Germinal center (tissue), 1 donor: ENCODE results near the gene IFNA13.
"Not testable (repeated sequence)": the region's sequence is repeated elsewhere in the genome, so short reads cannot be mapped to it uniquely, and the experiment has no call there.

Source experiments
- DNase-seq: peaks from one replicate; pipeline ENCODE4 v3.0.0; 2012; ENCODE audit warnings: mixed read lengths, low spot score

The IFNA13 gene

GRCh38 chr9:21367957-21368356 lies at the start of gene IFNA13:
Gene IFNA13, minus strand, starts transcription at chr9:21368057. Its CDS starts 47 bp downstream, at chr9:21368010.
- no peak for DNase-seq

DNA sequence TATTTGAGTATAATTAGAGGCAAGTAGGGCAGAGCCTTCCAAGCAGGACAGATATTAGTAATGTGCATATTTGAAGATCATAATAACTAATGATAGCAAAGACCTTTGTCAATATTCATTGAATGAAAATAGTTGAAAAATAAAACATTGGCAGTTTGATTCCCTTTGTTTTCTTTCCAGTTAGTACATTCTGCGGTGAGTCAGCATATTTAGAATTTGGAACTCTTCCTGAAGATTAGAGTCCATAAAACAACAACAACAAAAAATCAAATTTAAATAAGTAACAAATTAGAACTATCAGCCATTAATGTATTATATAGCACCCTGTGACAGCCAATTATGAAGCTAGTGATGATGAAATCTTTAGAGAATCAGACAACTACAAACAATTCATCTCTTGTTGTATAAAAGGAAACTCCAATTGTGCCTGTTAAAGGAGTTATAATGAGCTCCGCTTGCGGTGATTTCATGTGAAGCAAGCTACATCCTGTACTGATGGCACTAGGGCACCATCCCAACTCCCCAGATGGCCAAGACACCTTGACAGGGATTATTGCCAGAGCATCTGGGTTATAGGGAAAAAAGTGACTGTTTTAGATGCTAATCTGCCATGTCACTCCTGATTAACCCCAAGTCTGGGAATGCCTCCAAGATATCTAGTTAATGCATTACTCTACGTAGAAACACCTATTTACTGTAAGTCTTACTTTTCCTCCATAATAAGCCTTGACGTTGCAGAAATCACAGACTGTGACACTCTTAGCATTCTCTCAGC lies 47.8 kb upstream of the IFNA13 start:
- DNase-seq: no peak

- DNase-seq: no peak
These were observed 46.5 kb upstream of the IFNA13 start for GRCh38 chr9:21414220-21414940.

DNA sequence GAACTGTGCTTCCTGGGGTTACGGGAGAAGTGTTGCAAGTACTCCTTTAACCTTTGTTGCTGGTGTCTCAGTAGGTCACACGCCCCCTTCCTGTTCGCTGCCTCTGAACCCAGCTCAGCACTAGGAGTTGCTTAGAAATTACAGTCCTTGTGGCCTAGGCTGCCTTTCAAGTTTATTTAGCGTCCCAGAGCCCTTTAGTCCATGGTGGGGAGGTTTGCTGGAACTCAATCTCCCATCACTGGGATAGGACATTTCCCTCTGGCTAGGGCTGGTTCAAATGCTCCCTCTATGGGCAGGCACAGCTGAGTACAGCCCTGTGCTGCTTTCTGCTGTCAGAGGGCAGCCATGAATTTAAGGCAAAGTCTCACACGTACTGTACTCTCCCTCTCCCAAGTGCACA lies 45.8 kb upstream of the IFNA13 start:
- DNase-seq: no peak

DNA sequence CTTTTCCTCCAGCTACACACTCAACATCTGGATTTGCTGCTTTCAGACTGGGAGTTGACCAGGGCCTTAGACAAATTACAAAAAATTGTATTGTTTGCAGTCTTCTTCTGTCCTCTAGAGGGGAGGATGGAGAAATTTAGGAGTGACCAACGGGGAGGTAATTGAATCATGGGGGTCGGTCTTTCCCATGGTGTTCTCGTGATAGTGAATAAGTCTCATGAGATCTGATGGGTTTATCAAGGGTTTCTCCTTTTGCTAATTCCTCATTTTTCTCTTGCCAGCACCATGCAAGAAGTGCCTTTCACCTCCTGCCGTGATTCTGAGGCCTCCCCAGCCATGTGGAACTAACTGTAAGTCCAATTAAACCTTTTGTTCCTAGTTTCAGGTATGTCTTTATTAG lies 45.3 kb upstream of the IFNA13 start:
- no peak for DNase-seq

DNA sequence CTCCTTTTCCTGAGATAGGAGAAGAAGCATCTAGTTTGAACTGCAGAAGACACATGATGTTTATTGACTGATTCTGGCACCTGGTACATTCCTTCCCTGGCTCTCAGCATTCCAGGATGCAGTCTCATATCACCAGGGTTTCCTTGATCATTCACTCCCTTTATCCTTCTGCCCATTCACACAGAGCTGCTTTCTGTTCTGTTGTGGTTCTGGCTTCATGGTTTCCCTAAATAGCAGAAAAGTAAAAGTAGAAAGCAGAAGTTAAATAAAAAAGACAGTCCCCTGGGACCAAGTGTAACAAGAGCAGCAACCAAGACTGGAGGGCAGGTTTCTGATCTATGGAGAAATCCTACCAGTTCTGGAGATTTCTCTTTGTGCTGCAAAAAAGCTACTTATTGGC lies 44.2 kb upstream of the IFNA13 start:
- DNase-seq: peak; percentile 27

- no peak for DNase-seq
These were observed 41.0 kb upstream of the IFNA13 start, which contains the start of gene IFNA8 for GRCh38 chr9:21408817-21409216. Gene IFNA8, plus strand, starts transcription at chr9:21409117. Its CDS starts 60 bp downstream, at chr9:21409177.

DNA sequence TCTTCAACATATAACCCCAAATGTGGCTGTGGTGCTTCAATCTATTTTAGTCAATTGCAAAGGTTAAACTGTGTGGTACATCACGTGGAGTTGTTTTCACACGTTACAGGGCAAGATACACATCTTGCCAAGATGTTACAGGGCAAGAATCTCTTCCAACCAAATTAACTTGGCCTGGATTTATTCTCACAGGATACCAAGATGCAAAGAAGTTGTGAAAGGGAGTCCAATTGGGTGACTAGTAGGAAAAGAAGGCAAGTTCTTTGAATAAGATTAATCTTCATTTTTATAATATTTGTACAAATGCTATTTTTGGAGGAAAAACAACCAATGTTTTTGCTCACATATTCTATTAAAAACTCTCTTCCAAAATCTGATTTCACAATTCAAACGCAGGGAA lies 36.3 kb upstream of the IFNA13 start:
- DNase-seq: no peak

DNA sequence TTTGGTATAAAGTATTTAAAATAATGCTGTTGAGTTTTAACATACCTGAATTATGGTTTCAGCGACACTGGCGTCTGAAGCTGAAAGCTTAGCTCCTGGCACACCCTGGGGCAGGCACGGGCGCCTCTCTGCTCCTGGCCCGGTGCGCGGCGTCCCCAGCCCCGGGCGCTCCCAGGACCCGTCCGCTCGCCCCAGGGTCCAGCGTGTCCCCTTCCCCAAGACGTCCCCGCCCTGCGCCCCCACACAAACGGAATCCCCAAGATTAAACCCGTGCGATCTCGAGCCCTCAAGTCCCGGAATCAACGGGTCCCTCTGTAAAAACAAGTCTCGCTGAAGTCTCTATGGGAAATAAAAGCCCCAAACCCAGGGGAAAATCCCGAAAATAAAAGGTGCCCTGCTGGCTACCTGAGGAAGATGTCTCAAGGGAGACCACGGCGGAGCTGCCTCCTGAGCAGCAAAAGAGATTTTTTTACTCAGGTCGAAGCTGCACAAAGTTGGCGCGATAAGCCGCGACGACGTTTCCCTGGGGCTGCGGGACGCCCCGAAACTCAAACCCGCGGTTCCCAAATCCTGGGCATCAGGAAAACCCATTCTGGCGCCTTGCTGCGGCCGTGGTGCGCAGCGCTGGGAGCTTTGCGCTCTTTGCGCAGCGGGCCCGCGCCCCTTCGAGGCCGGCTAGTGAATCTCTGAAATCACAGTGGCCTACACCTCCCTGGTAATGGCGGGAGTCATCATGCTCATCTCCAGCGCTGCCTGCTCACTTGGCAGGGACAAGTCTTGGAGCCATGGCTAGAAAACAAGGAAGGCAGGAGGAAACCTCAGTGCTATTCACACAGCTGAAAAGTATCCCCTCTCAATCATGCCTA lies 34.8 kb upstream of the IFNA13 start:
- no peak for DNase-seq

DNA sequence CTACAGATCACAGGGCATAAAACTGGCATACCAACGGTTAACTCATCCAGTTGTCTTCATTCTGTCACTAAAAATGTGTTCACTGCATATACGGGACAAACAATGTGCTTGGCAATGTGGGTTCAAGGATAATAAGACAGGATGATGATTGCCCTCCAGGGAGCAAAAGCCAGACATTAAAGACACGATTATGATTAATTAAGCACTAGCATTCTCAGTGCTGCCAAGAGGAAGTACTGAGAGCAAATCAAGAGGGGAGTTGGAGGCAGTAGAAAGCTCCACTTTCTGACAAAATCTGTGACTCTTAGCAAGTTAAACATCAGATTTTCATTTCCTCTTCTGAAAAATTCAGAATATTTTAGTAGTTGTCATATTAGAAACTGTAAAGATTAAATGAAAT lies 32.1 kb upstream of the IFNA13 start:
- no peak for DNase-seq

- no peak for DNase-seq
These were observed 31.2 kb upstream of the IFNA13 start for GRCh38 chr9:21398955-21399489.

DNA sequence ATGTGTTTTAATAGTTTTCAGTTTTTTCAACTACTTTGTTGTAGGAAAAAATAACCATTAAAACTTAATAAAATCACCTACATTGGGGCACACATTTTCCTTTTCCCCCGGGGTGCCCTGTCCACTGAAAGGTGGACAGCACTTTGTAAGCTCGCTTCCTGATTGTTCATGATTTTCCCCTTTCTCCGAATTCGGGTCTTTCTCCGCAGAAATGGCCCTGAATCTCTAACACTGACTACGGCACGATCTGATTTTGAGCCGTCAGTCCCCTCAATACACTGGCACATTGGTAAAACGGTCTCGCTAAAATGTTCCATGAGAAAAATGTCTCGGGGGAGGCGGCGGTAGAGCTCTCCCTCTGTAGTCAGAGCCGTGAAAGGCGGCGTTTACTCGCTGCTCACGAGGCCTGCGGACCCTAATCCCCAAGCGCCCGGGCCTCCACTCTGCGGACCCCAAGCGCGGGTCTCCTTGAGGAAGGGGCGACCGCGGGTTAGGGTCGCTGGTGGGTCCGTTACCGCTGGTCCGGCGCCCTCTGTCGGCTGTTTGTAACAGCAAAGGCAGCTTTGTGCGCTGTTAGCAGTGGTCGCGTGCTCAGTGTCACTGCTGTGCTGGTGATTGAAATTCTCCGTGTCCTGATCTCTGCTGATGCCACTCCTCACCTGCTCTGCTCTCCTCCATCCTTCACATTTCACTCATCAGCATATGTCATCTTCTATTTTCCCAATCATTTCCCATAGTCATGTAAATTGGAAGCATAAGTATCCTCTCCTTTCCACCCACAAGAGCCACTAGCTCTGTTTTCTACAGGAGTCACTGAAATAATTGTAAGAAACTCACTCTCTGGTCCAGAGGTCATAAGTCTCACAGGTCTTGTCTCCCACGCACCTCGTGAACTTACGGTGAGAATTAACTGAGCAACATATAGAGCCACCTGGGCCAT lies 28.2 kb upstream of the IFNA13 start:
- no peak for DNase-seq

DNA sequence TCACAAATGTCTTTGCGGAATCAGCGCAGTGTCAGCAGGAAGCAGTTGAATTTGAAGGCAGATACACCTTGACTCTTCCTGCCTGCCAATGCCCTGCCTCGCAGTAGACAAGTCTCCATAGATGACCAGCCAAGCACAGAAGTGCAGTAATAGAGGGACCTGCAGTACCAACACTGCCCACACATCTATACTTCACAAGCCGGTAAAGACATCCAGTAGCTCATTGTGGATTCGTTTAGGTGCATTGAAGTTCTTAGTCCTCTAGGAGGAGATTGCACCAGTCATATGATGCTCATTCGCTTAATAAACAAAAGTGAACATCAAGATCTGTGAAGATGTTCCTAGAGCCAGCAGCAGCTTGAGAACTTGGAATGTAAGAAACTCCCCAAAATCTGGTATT lies 24.4 kb upstream of the IFNA13 start:
- DNase-seq: peak; percentile 26

DNA sequence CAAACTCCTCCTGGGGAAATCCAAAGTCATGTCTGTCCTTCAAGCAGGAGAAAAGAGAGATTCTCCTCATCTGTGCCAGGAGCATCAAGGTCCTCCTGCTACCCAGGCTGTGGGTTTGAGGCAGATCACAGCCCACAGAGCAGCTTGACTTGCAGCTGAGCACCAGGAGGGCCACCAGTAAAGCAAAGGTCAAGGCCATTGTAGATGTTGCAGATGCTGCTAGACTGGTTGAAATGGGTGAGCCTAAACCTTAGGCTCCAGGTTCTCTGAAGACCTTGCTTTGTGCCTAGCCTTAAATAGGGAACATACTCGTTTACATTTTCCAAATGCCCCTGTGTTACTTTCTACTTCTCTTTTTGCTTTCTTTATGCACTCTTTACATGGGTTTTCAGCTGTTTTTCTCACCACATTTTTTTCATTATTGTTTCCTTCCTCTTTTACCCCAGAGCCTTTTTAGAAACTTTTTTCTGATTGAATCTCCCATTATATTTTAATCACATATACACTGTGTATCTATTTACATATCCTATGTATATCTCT lies 17.3 kb upstream of the IFNA13 start, which contains the start of gene IFNA2:
Gene IFNA2, minus strand, starts transcription at position 268 of the 540 bp plus-strand sequence. Its CDS starts 69 bp downstream, at position 199.
- DNase-seq: no peak

GRCh38 chr9:21383627-21384026 lies 15.8 kb upstream of the IFNA13 start:
- DNase-seq: no peak

- DNase-seq: peak; percentile 45
These were observed 13.8 kb upstream of the IFNA13 start for GRCh38 chr9:21381448-21382339.

- not testable (repeated sequence) for DNase-seq
These were observed 3.6 kb upstream of the IFNA13 start for GRCh38 chr9:21371467-21371866.

- DNase-seq: not testable (repeated sequence)
These were observed 688 bp downstream of the IFNA13 start for GRCh38 chr9:21367169-21367568.

DNA sequence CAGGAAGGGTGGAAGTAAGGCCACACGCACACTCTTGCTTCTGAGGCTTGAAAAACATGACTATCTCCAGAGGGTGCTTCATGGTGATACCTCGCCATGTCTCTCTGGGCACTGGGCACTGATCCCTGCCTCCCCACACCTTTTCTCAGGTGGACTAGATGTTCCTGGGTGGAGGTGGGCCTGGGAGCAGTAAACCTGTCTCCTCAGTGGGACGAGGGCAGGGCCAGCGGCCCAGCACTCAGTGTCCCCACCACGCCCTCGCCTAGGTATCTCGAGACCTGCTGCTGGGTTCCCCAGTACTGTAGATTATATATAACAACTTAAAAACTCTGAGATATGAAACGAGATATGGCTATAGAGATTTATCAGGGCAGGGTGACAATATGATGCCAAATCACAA lies 5.6 kb downstream of the IFNA13 start:
- no peak for DNase-seq
